A673 (cell line): ENCODE measurements around the gene MED15. TPM values are rescaled to one million over a fixed set of nuclear protein-coding genes. Genes with fewer than 3 reads are reported as not detected.

Experiments used
- BruUV-seq: library from RNA; stranded (reverse); fragments of 400-500 nt; replicated peaks from 2 replicates; lab custom pipeline; 2021; lab: Mats Ljungman, UMichigan
- CTCF ChIA-PET: fragments of 300-600 bp; sonication (Branson Sonifier 250); formaldehyde crosslinking; loops from one replicate; lab custom pipeline; 2022; ENCODE audit warnings: antibody characterized with exemption; lab: Charles Lee
- POLR2A ChIA-PET: fragments of 300-600 bp; sonication (Branson Sonifier 250); formaldehyde crosslinking; loops from one replicate; lab custom pipeline; 2022; ENCODE audit warnings: antibody characterized with exemption; ENCODE audit not compliant: low non-redundant PET; lab: Charles Lee
- DNase-seq: peaks from one replicate; pipeline ENCODE4 v3.0.0-alpha.2; 2015; ENCODE audit warnings: low spot score
- H3K27ac ChIP-seq: fragments of 200-600 bp; sonication (generic); 2 replicates; pipeline ENCODE4 v1.5.1; 2016; ENCODE audit warnings: mixed run types, low read depth, mild to moderate bottlenecking, mixed read lengths, antibody characterized with exemption, low read length; ENCODE audit not compliant: poor library complexity, severe bottlenecking
- H3K27me3 ChIP-seq: fragments of 200-600 bp; sonication (generic); replicated peaks from 2 replicates; pipeline ENCODE4 v1.6.1; 2017; ENCODE audit warnings: mixed run types, low read depth, mild to moderate bottlenecking, mixed read lengths, antibody characterized with exemption, low read length; ENCODE audit not compliant: insufficient read depth, poor library complexity
- H3K36me3 ChIP-seq: fragments of 200-600 bp; sonication (generic); 2 replicates; pipeline ENCODE4 v1.6.1; 2016; ENCODE audit warnings: mixed run types, mild to moderate bottlenecking, mixed read lengths, antibody characterized with exemption, low read length; ENCODE audit not compliant: insufficient read depth, poor library complexity, severe bottlenecking
- H3K4me1 ChIP-seq: fragments of 200-600 bp; sonication (generic); 2 replicates; pipeline ENCODE4 v1.6.1; 2017; ENCODE audit warnings: mixed run types, mild to moderate bottlenecking, mixed read lengths, antibody characterized with exemption, low read length; ENCODE audit not compliant: insufficient read depth, poor library complexity, severe bottlenecking
- H3K4me3 ChIP-seq: fragments of 200-600 bp; sonication (generic); 2 replicates; pipeline ENCODE4 v1.5.1; 2016; ENCODE audit warnings: low read depth, mixed run types, mild to moderate bottlenecking, mixed read lengths, low read length; ENCODE audit not compliant: poor library complexity, severe bottlenecking
- H3K9me3 ChIP-seq: fragments of 200-600 bp; sonication (generic); 2 replicates; pipeline ENCODE4 v1.6.1; 2016; ENCODE audit warnings: mixed run types, low read depth, mild to moderate bottlenecking, mixed read lengths, antibody characterized with exemption, low read length; ENCODE audit not compliant: poor library complexity, severe bottlenecking
- EZH2 ChIP-seq: fragments of 200-600 bp; sonication (generic); IDR thresholded peaks from 2 replicates; pipeline ENCODE4 v1.6.1; 2017; ENCODE audit warnings: borderline replicate concordance, low read depth, mild to moderate bottlenecking, mixed read lengths, antibody characterized with exemption, low read length; ENCODE audit not compliant: poor library complexity, severe bottlenecking
- intact Hi-C: fragments of 100-400 bp; cut with micrococcal nuclease; formaldehyde crosslinking; loops from one replicate; pipeline ENCODE4 v1.10.0; 2022; ENCODE audit not compliant: unreplicated experiment
- total RNA-seq: library from RNA; stranded (reverse); gene quantifications from 2 replicates; pipeline ENCODE4 v1.2.3, GENCODE V29; 2021
- TF ChIP-seq, protein P1 (sequence below): fragments of 300-800, 200-600 bp; sonication (generic); conservative IDR thresholded peaks from 2 replicates; pipeline ENCODE4 v1.5.1; 2017; ENCODE audit warnings: low read depth, mild to moderate bottlenecking, antibody characterized with exemption, low read length, moderate library complexity, mixed read lengths

Gene MED15
- total RNA-seq, 1 experiment from 2014 or later: 96.2 TPM

DNA sequence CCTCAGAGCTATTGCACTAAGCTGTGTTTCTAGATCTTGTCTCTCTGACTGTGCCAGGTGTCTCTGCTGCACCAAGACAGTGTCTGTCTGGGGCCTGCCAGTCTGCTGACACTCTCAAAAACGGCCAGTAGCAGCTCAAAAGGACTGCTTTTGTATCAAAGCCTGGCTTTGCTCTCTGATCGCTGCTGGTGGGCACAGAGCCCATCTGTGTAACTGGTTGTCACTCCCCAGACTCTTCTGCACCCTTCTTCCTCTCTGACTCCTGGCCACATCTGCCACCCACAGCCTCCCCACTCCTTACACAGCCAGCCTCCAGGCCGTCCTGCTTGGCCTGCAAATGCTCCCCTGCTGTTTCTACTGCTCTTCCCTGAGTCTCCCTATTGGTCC is 26.5 kb downstream of the MED15 start:
- no peak overlapping the region for H3K4me3 ChIP-seq
- H3K9me3 ChIP-seq: no peaks in the 10 kb centered on the region
- TF ChIP-seq EZH2: no peak
- TF ChIP-seq, protein P1, sequence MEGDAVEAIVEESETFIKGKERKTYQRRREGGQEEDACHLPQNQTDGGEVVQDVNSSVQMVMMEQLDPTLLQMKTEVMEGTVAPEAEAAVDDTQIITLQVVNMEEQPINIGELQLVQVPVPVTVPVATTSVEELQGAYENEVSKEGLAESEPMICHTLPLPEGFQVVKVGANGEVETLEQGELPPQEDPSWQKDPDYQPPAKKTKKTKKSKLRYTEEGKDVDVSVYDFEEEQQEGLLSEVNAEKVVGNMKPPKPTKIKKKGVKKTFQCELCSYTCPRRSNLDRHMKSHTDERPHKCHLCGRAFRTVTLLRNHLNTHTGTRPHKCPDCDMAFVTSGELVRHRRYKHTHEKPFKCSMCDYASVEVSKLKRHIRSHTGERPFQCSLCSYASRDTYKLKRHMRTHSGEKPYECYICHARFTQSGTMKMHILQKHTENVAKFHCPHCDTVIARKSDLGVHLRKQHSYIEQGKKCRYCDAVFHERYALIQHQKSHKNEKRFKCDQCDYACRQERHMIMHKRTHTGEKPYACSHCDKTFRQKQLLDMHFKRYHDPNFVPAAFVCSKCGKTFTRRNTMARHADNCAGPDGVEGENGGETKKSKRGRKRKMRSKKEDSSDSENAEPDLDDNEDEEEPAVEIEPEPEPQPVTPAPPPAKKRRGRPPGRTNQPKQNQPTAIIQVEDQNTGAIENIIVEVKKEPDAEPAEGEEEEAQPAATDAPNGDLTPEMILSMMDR: no peak
- peaks cover 23% of the 10 kb centered on the region for H3K4me1 ChIP-seq
- peak overlapping the region; percentile 26 for H3K27ac ChIP-seq
- intact Hi-C loops: no loop called here
- CTCF ChIA-PET: no interaction called here
- H3K36me3 ChIP-seq: peaks cover 13% of the 10 kb centered on the region
- POLR2A ChIA-PET: no interaction called here
- DNase-seq: no peak
- H3K27me3 ChIP-seq: no peaks in the 10 kb centered on the region
- no TSS peak for BruUV-seq

GRCh38 chr22:20536590-20537324 is 29.3 kb downstream of the MED15 start:
- Histone ChIP-seq H3K4me1 (peaks cover 7% of the 10 kb centered on the region), H3K27me3 (no peaks in the 10 kb centered on the region), H3K36me3 (peaks cover 31% of the 10 kb centered on the region), H3K27ac (no peak overlapping the region), H3K9me3 (no peaks in the 10 kb centered on the region), H3K4me3 (no peak overlapping the region)
- no TSS peak for BruUV-seq
- TF ChIP-seq, protein P1: no peak
- no peak for TF ChIP-seq EZH2
- intact Hi-C loops: no loop called here
- no peak for DNase-seq
- POLR2A ChIA-PET: no interaction called here
- CTCF ChIA-PET: no interaction called here

- peaks cover 36% of the 10 kb centered on the region for H3K36me3 ChIP-seq
- no peak for DNase-seq
- H3K9me3 ChIP-seq: no peaks in the 10 kb centered on the region
- no TSS peak for BruUV-seq
- H3K27me3 ChIP-seq: no peaks in the 10 kb centered on the region
- ChIA-PET POLR2A (no interaction called here), CTCF (no interaction called here)
- no peak for TF ChIP-seq EZH2
- TF ChIP-seq, protein P1: no peak
- intact Hi-C loops: no loop called here
- H3K27ac ChIP-seq: no peak overlapping the region
- H3K4me3 ChIP-seq: no peak overlapping the region
- H3K4me1 ChIP-seq: peaks cover under 1% of the 10 kb centered on the region
These were observed 29.9 kb downstream of the MED15 start for GRCh38 chr22:20537325-20537756.
